Measurements from ENCODE around the gene SGSM2.

- no peak for TF ChIP-seq TAF1 (IDR thresholded peaks at IDR 0.05; ENCODE audit: borderline replicate concordance, low read depth, low read length)
- TF ChIP-seq POLR2A (IDR thresholded peaks at IDR 0.05; ENCODE audit: low read depth, low read length): no peak
- no peak for TF ChIP-seq POLR2AphosphoS5 (IDR thresholded peaks at IDR 0.05; ENCODE audit: low read depth, low read length)
Measured at GRCh38 chr17:2335726-2336214, 1.5 kb upstream of the SGSM2 start.
